LNCaP clone FGC (cell line): Measurements from ENCODE around the gene PHF21A.

Experiments used
- DNase-seq: peaks from one replicate; pipeline ENCODE4 v3.0.0-alpha.2; 2011; ENCODE audit warnings: low read depth
- H3K4me3 ChIP-seq: 2 replicates; pipeline ENCODE4 v1.5.1; 2011; ENCODE audit warnings: mild to moderate bottlenecking, low read depth, low read length, control low read depth
- TF ChIP-seq, protein P1 (sequence below): IDR thresholded peaks from 2 replicates; pipeline ENCODE4 v1.5.1; 2012; ENCODE audit warnings: mild to moderate bottlenecking; ENCODE audit not compliant: control insufficient read depth, insufficient read depth; ENCODE audit errors: extremely low read depth

The PHF21A gene

GRCh38 chr11:45930031-45930794 is 191.0 kb downstream of the PHF21A start:
- DNase-seq, result no peak
- no peak overlapping the region for H3K4me3 ChIP-seq
- TF ChIP-seq, protein P1, sequence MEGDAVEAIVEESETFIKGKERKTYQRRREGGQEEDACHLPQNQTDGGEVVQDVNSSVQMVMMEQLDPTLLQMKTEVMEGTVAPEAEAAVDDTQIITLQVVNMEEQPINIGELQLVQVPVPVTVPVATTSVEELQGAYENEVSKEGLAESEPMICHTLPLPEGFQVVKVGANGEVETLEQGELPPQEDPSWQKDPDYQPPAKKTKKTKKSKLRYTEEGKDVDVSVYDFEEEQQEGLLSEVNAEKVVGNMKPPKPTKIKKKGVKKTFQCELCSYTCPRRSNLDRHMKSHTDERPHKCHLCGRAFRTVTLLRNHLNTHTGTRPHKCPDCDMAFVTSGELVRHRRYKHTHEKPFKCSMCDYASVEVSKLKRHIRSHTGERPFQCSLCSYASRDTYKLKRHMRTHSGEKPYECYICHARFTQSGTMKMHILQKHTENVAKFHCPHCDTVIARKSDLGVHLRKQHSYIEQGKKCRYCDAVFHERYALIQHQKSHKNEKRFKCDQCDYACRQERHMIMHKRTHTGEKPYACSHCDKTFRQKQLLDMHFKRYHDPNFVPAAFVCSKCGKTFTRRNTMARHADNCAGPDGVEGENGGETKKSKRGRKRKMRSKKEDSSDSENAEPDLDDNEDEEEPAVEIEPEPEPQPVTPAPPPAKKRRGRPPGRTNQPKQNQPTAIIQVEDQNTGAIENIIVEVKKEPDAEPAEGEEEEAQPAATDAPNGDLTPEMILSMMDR, result no peak

- TF ChIP-seq, protein P1, result no peak
- no peak overlapping the region for H3K4me3 ChIP-seq
- no peak for DNase-seq
Measured at GRCh38 chr11:45929486-45930030, 191.7 kb downstream of the PHF21A start.

DNA sequence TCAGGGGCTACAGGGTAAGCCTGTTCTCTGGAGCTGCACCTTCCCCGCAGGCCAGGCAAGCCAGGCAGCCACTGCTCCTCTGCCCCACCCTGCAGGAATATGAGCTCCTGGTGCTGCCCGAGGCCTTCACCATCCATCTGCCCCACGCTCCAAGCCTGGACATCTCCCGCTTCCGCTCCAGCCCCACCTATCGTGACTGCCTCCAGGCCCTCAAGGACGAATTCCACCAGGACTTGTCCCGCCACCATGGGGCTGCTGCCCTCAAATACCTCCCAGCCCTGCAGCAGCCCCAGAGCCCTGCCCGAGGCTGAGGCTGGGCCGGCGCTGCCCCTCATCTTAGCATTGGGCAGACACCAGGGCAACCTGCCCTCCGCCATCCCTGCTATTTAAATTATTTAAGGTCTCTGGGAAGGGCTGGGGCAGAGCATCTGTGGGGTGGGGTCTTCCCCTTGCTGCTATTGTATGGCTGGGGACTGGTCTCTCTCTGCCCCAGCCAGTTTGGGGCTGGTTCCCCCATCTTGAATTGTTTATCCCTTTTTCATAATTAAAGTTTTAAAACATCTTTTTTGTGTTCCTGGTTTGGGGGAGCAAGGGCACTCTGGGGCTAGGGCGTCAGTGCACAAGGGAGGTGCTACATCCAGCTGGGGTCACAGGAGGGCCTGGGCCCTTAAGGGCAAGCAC is 192.6 kb downstream of the PHF21A start:
- no peak overlapping the region for H3K4me3 ChIP-seq
- TF ChIP-seq, protein P1, result no peak
- no peak for DNase-seq

DNA sequence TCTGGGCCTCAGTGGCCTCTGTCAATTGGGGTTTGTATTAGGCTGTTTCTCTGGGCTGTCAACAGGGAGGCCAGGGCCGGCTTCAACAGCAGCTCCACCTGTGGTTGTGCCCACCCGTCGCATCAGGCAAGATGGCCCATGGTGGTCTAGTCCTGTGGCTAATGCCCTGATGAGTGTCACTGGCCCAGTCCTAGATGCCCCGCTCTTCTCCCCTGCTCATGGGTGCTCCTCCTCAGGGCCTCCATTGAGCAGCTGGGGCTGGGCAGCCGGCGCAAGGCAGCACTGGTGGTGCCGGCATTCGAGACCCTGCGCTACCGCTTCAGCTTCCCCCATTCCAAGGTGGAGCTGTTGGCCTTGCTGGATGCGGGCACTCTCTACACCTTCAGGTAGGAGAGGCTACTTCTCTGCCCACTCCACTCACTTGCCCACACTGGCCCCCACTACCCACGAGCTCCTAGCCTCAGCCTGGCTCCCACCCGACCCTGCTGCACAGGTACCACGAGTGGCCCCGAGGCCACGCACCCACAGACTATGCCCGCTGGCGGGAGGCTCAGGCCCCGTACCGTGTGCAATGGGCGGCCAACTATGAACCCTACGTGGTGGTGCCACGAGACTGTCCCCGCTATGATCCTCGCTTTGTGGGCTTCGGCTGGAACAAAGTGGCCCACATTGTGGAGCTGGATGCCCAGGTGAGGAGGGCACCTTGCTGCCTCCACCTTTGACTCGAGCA is 193.4 kb downstream of the PHF21A start:
- no peak for DNase-seq
- no peak overlapping the region for H3K4me3 ChIP-seq
- TF ChIP-seq, protein P1, result no peak

DNA sequence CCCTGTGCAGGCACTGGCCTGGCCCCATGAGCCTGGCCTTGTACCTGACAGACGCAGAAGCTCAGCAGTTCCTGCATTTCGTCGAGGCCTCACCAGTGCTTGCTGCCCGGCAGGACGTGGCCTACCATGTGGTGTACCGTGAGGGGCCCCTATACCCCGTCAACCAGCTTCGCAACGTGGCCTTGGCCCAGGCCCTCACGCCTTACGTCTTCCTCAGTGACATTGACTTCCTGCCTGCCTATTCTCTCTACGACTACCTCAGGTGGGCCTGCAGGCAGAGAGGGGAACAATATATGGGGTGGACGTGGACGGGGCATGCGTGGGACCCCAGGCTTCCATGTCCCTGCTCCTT is 193.9 kb downstream of the PHF21A start:
- no peak for DNase-seq
- H3K4me3 ChIP-seq, result no peak overlapping the region
- TF ChIP-seq, protein P1, result no peak

DNA sequence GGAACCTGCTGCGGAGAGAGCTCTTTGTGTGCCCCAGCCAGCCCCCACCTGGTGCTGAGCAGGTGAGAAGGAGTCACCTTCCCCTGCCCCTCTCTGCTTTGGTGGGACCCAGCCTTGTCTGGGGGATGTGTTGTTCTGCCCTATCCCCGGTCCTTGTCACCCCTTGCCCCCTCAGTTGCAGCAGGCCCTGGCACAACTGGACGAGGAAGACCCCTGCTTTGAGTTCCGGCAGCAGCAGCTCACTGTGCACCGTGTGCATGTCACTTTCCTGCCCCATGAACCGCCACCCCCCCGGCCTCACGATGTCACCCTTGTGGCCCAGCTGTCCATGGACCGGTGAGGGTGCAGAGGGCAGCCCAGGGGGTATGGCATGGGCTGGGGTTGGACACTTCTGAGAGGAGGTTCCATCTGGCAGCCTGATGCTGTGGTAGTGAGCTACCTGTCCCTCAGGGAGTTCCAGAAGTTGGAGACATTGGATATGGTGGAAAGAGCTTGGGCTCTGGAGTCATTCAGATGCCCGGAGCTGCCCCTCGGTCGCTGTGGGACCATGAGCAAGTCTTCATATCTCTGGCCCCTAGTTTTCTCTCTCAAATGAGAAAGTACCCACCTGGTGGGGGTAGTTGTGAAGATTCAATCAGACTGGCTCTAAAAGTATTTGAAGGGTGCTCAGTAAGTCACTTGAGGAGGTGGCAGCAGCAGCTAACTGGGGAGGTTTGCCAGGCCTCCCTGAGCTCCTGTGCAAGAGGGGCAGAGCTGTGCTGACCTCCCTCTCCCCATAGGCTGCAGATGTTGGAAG is 194.5 kb downstream of the PHF21A start:
- no peak for DNase-seq
- H3K4me3 ChIP-seq, result no peak overlapping the region
- TF ChIP-seq, protein P1, result no peak
